ENCODE results near the gene SMYD3.

GRCh38 chr1:245748240-245748639 is 758.8 kb downstream of the SMYD3 start:
- no peak for TF ChIP-seq BRCA1 (IDR thresholded peaks at IDR 0.05)
- no peak for TF ChIP-seq BRCA1 (CRISPR knock-in tag; IDR thresholded peaks at IDR 0.05)
- TF ChIP-seq GATA2 (CRISPR knock-in tag; IDR thresholded peaks at IDR 0.05): no peak
- no peak for TF ChIP-seq CTCF (IDR thresholded peaks at IDR 0.05 in 2 of 3, conservative IDR thresholded peaks at IDR 0.05 in 1 of 3; ENCODE audit: insufficient read depth in 2 of 3, low read depth in 1 of 3, low read length in 3 of 3)
- TF ChIP-seq NR2C2 (CRISPR knock-in tag; IDR thresholded peaks at IDR 0.05): no peak
- TF ChIP-seq NR2C2 (tag; IDR thresholded peaks at IDR 0.05): no peak
- TF ChIP-seq EP300 (IDR thresholded peaks at IDR 0.05; ENCODE audit: low read length): no peak
- TF ChIP-seq MEF2D (tag; conservative IDR thresholded peaks at IDR 0.05; ENCODE audit: low read depth): no peak
- no peak for TF ChIP-seq ZBTB7A (IDR thresholded peaks at IDR 0.05; ENCODE audit: borderline replicate concordance, control insufficient read depth, low read depth, low read length)
- TF ChIP-seq SMC3 (conservative IDR thresholded peaks at IDR 0.05; ENCODE audit: insufficient read depth, low read depth, low read length): no peak
- TF ChIP-seq JUN (IDR thresholded peaks at IDR 0.05; ENCODE audit: borderline replicate concordance, low read depth, low read length): no peak
- no peak for TF ChIP-seq JUN (CRISPR knock-in tag; IDR thresholded peaks at IDR 0.05; ENCODE audit: borderline replicate concordance)
- no peak for TF ChIP-seq POLR2A (conservative IDR thresholded peaks at IDR 0.05)

All from K562 (cell line).